GM12878 (cell line): ENCODE measurements around the gene AP2S1. TPM values are rescaled to one million over a fixed set of nuclear protein-coding genes. Genes with fewer than 3 reads are reported as not detected.

Source experiments
- CHD4 ChIP-seq: fragments of 200-600 bp; sonication (generic); IDR thresholded peaks from 2 replicates; pipeline ENCODE4 v1.6.1; 2016; ENCODE audit warnings: mild to moderate bottlenecking
- CREM ChIP-seq: IDR thresholded peaks from 2 replicates; pipeline ENCODE4 v1.6.1; 2014; ENCODE audit warnings: antibody characterized with exemption, low read depth
- ELK1 ChIP-seq: IDR thresholded peaks from 2 replicates; pipeline ENCODE4 v1.6.1; 2012; ENCODE audit warnings: low read depth, low read length, improper control_type of control experiment
- IKZF2 ChIP-seq, 2 experiments: fragments of 450-650 bp; IDR thresholded peaks; 2 replicates each; pipeline ENCODE4 v1.6.1; 2017; ENCODE audit warnings: mild to moderate bottlenecking in 2 of 2, moderate library complexity in 2 of 2
- MEF2A ChIP-seq: IDR thresholded peaks from 2 replicates; pipeline ENCODE4 v1.6.1; 2011; ENCODE audit warnings: low read depth, mild to moderate bottlenecking, low read length, moderate library complexity; ENCODE audit not compliant: insufficient read depth
- MLLT1 ChIP-seq: fragments of 450-650 bp; IDR thresholded peaks from 2 replicates; pipeline ENCODE4 v1.6.1; 2016; ENCODE audit warnings: mild to moderate bottlenecking
- NBN ChIP-seq: fragments of 450-650 bp; IDR thresholded peaks from 2 replicates; pipeline ENCODE4 v1.6.1; 2016
- NFXL1 ChIP-seq: fragments of 450-650 bp; IDR thresholded peaks from 2 replicates; pipeline ENCODE4 v1.6.1; 2017; ENCODE audit warnings: antibody characterized with exemption, mild to moderate bottlenecking, borderline replicate concordance
- RAD51 ChIP-seq: fragments of 450-650 bp; IDR thresholded peaks from 2 replicates; pipeline ENCODE4 v1.6.1; 2016; ENCODE audit warnings: moderate library complexity, mild to moderate bottlenecking, inconsistent platforms
- SIN3A ChIP-seq: IDR thresholded peaks from 2 replicates; pipeline ENCODE4 v1.6.1; 2012; ENCODE audit warnings: low read depth, low read length, improper control_type of control experiment
- SMARCA5 ChIP-seq: fragments of 450-650 bp; IDR thresholded peaks from 2 replicates; pipeline ENCODE4 v1.6.1; 2017; ENCODE audit warnings: mild to moderate bottlenecking
- ZNF24 ChIP-seq: fragments of 450-650 bp; IDR thresholded peaks from 2 replicates; pipeline ENCODE4 v1.6.1; 2017; ENCODE audit warnings: antibody characterized with exemption, mild to moderate bottlenecking
- ZNF274 ChIP-seq: IDR thresholded peaks from one replicate; pipeline ENCODE4 v1.8.0; 2011; ENCODE audit not compliant: insufficient read length, insufficient read depth
- ZNF384 ChIP-seq: IDR thresholded peaks from 2 replicates; pipeline ENCODE4 v1.6.1; 2012; ENCODE audit warnings: low read depth, mild to moderate bottlenecking, low read length, improper control_type of control experiment, borderline replicate concordance
- polyA plus RNA-seq, 11 experiments: library from polyadenylated mRNA; depleted of rRNA in 4 of 11; unstranded in 6 of 11; stranded (reverse) in 5 of 11; fragments of >200 nt; fragmentation: Nextera tagmentation in 4 of 11; fragmentation: Illumina TruSeq in 1 of 11; extraction: Ambion mirVana in 4 of 11; extraction: Trizol in 1 of 11; gene quantifications; 1 replicate in 1 of 11; 2 replicates in 10 of 11; pipeline versions ENCODE4 v1.2.1 to v1.2.3, GENCODE V29; 2011 to 2016; ENCODE audit warnings: inconsistent platforms in 2 of 11, missing spikeins in 2 of 11, low read depth in 1 of 11
- total RNA-seq, 4 experiments: library from RNA; depleted of rRNA in 3 of 4; stranded (reverse); fragments of >200 nt in 3 of 4; fragmentation: Illumina TruSeq in 1 of 4; extraction: Trizol in 1 of 4; gene quantifications; 2 replicates each; pipeline versions ENCODE4 v1.2.1 to v1.2.3, GENCODE V29; 2013 to 2021
- TF ChIP-seq, protein P1 (sequence below): fragments of 450-650 bp; IDR thresholded peaks from 2 replicates; pipeline ENCODE4 v1.6.1; 2018; ENCODE audit warnings: borderline replicate concordance, mild to moderate bottlenecking; ENCODE audit not compliant: partially characterized antibody
- TF ChIP-seq, protein P2 (sequence below): fragments of 450-650 bp; IDR thresholded peaks from 2 replicates; pipeline ENCODE4 v1.6.1; 2016; ENCODE audit warnings: mild to moderate bottlenecking, moderate library complexity, borderline replicate concordance
- TF ChIP-seq, protein P3 (sequence below): IDR thresholded peaks from 2 replicates; pipeline ENCODE4 v1.6.1; 2011; ENCODE audit warnings: low read depth, low read length, improper control_type of control experiment, borderline replicate concordance
- TF ChIP-seq, protein P4 (sequence below): fragments of 450-650 bp; IDR thresholded peaks from 2 replicates; pipeline ENCODE4 v1.6.1; 2018; ENCODE audit warnings: mild to moderate bottlenecking, low read depth, moderate library complexity; ENCODE audit not compliant: partially characterized antibody

Gene AP2S1
- total and polyA plus RNA-seq, 10 of the 15 experiments (the other 5 are each of a cell fraction or from before 2014, with no cell fraction given): 10.8 to 239 (median 104) TPM

- TF ChIP-seq, protein P1, sequence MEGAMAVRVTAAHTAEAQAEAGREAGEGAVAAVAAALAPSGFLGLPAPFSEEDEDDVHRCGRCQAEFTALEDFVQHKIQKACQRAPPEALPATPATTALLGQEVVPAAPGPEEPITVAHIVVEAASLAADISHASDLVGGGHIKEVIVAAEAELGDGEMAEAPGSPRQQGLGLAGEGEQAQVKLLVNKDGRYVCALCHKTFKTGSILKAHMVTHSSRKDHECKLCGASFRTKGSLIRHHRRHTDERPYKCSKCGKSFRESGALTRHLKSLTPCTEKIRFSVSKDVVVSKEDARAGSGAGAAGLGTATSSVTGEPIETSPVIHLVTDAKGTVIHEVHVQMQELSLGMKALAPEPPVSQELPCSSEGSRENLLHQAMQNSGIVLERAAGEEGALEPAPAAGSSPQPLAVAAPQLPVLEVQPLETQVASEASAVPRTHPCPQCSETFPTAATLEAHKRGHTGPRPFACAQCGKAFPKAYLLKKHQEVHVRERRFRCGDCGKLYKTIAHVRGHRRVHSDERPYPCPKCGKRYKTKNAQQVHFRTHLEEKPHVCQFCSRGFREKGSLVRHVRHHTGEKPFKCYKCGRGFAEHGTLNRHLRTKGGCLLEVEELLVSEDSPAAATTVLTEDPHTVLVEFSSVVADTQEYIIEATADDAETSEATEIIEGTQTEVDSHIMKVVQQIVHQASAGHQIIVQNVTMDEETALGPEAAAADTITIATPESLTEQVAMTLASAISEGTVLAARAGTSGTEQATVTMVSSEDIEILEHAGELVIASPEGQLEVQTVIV: no peak
- no peak for TF ChIP-seq ELK1
- no peak for TF ChIP-seq ZNF24
- 0 out of 2 replicates have a peak, but pooled peaks have one; percentile 42 for TF ChIP-seq NBN
- TF ChIP-seq ZNF274: no peak
- TF ChIP-seq, protein P2, sequence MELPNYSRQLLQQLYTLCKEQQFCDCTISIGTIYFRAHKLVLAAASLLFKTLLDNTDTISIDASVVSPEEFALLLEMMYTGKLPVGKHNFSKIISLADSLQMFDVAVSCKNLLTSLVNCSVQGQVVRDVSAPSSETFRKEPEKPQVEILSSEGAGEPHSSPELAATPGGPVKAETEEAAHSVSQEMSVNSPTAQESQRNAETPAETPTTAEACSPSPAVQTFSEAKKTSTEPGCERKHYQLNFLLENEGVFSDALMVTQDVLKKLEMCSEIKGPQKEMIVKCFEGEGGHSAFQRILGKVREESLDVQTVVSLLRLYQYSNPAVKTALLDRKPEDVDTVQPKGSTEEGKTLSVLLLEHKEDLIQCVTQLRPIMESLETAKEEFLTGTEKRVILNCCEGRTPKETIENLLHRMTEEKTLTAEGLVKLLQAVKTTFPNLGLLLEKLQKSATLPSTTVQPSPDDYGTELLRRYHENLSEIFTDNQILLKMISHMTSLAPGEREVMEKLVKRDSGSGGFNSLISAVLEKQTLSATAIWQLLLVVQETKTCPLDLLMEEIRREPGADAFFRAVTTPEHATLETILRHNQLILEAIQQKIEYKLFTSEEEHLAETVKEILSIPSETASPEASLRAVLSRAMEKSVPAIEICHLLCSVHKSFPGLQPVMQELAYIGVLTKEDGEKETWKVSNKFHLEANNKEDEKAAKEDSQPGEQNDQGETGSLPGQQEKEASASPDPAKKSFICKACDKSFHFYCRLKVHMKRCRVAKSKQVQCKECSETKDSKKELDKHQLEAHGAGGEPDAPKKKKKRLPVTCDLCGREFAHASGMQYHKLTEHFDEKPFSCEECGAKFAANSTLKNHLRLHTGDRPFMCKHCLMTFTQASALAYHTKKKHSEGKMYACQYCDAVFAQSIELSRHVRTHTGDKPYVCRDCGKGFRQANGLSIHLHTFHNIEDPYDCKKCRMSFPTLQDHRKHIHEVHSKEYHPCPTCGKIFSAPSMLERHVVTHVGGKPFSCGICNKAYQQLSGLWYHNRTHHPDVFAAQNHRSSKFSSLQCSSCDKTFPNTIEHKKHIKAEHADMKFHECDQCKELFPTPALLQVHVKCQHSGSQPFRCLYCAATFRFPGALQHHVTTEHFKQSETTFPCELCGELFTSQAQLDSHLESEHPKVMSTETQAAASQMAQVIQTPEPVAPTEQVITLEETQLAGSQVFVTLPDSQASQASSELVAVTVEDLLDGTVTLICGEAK: no peak
- TF ChIP-seq MEF2A: no peak
- TF ChIP-seq, protein P3, sequence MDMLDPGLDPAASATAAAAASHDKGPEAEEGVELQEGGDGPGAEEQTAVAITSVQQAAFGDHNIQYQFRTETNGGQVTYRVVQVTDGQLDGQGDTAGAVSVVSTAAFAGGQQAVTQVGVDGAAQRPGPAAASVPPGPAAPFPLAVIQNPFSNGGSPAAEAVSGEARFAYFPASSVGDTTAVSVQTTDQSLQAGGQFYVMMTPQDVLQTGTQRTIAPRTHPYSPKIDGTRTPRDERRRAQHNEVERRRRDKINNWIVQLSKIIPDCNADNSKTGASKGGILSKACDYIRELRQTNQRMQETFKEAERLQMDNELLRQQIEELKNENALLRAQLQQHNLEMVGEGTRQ: no peak
- TF ChIP-seq ZNF384: peak; percentile 99
- TF ChIP-seq, protein P4, sequence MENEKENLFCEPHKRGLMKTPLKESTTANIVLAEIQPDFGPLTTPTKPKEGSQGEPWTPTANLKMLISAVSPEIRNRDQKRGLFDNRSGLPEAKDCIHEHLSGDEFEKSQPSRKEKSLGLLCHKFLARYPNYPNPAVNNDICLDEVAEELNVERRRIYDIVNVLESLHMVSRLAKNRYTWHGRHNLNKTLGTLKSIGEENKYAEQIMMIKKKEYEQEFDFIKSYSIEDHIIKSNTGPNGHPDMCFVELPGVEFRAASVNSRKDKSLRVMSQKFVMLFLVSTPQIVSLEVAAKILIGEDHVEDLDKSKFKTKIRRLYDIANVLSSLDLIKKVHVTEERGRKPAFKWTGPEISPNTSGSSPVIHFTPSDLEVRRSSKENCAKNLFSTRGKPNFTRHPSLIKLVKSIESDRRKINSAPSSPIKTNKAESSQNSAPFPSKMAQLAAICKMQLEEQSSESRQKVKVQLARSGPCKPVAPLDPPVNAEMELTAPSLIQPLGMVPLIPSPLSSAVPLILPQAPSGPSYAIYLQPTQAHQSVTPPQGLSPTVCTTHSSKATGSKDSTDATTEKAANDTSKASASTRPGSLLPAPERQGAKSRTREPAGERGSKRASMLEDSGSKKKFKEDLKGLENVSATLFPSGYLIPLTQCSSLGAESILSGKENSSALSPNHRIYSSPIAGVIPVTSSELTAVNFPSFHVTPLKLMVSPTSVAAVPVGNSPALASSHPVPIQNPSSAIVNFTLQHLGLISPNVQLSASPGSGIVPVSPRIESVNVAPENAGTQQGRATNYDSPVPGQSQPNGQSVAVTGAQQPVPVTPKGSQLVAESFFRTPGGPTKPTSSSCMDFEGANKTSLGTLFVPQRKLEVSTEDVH: no peak
- TF ChIP-seq CREM: no peak
- TF ChIP-seq IKZF2 (IDR thresholded peaks at IDR 0.05): no peak
- no peak for TF ChIP-seq SMARCA5
- TF ChIP-seq CHD4: no peak
- TF ChIP-seq MLLT1: no peak
- no peak for TF ChIP-seq SIN3A
- TF ChIP-seq RAD51: no peak
- no peak for TF ChIP-seq NFXL1
Measured at GRCh38 chr19:46840498-46840942, 10.1 kb downstream of the AP2S1 start (continued).
